C1 segment of cervical spinal cord (tissue), 14 donors: ENCODE data around the gene NARF.
A peak's percentile ranks its signal among the peaks of the same experiment; 100 is the strongest.
"Not testable (repeated sequence)": the region's sequence is repeated elsewhere in the genome, so short reads cannot be mapped to it uniquely, and the experiment has no call there.

Source experiments
- DNase-seq, 14 donors: peaks; one replicate each; lab custom pipeline; 2025; lab: John Stamatoyannopoulos, UW

Gene NARF

DNA sequence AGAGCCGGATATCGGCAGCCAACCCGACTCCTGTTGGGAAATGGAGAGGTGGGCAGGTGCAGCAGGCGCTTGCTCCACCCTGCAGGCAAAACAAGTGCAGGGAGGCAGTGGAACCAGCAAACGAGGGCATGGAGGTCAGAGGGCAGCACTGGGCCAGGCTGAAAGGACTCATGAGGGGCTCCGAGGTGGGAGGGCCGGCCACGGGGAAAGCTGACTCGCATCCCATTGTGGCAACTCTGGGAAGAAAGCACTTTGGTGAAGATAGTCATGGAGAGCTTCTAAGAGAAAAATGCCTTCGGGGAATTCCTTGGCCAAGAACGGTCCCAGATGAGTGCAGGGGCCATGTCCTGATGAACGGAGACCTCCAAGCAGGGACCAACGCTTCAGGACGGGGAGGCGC is 12.4 kb upstream of the NARF start:
- no peak for DNase-seq

DNA sequence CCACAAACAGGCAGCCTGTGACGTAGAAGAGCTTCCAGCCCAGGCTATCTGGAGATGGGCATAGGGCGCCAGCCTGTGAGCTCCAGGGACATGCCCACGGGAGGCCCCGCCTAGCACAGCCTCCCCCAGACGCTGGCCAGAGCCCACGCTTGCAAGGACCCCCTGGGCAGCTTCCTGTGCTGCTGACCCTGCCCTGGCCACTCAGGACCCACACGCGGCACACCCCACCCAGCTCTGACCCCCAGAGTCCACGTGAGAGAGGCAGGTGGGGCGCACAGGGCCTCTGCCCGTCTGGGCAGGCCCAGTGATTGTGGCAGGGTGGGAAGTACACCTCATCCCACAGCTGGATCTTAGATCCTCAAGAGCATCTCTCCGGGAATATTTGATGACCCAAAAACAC is 11.9 kb upstream of the NARF start:
- no peak for DNase-seq

DNA sequence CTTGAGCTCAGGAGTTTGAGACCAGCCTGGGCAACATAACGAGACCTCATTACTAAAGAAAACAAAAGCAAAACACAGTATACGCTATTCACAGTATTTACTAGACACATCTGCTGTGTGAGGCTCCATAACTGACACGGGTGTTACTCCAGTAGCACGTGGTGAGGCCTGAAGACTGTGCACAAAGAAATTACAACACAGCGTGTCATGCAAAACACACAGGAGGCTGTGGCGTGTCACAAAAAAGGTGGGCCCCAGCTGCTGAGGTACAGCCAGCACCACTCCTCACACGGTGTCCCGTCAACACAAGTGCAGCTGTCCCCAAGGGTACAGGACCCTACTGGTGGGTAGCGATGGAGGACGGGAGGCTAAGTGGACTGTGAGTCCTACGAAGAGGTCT is 10.7 kb upstream of the NARF start:
- DNase-seq, result no peak

DNA sequence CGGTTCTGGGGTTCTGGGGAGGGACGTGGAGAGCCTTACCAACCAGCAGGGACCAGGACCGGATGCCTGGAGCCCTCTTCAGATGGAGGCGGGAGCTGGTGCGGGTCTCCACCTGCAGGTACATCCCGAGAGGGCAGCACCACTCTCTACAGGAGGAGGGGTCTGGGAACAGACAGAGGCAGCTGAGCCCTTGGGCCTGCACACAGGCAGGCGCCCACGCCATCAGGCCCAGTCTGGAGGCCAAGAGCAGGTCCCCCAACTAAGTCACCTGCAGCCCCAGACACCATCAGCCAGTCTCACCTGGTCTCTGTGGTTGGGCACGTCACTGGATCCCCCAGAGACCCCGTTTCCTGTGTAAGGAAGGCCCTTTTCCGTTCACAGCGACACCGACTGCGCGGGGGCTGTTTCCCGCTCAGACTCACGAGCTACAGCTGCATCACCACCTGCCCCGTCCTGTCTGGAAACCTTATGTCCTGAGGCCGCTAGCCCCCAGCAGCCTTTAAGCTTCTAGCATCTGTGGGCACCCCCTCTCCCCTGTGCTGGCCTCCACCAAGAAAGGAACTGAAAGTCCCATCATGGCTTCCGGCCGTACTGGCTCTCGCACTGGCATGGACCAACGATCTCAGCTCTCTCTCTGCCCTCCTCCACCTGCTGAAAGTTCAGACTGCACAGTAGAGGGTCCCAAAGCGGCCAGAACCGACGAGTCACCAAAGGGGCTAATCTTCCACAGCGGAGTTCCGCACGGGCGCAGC is 9.2 kb upstream of the NARF start:
- peak in 1 of 14 donors; percentile 17 for DNase-seq

DNA sequence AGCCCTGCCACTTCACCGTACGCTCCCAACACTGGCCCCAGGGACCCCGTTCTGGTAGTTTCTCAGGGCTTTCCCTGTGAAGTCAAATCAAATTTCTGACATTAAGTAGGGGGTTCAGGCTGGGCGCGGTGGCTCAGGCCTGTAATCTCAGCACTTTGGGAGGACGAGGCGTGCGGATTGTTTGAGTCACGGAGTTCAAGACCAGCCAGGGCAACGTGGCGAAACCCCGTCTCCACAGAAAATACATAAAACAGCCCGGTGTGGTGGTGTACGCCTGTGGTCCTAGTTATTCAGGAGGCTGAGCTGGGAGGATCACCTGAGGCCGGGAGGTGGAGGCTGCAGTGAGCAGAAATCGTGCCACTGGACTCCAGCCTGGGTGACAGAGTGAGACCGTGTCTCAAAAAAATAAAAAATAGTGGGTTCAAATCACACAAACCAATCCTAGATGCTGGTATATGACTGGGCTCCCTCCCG is 8.6 kb upstream of the NARF start:
- no peak for DNase-seq

DNA sequence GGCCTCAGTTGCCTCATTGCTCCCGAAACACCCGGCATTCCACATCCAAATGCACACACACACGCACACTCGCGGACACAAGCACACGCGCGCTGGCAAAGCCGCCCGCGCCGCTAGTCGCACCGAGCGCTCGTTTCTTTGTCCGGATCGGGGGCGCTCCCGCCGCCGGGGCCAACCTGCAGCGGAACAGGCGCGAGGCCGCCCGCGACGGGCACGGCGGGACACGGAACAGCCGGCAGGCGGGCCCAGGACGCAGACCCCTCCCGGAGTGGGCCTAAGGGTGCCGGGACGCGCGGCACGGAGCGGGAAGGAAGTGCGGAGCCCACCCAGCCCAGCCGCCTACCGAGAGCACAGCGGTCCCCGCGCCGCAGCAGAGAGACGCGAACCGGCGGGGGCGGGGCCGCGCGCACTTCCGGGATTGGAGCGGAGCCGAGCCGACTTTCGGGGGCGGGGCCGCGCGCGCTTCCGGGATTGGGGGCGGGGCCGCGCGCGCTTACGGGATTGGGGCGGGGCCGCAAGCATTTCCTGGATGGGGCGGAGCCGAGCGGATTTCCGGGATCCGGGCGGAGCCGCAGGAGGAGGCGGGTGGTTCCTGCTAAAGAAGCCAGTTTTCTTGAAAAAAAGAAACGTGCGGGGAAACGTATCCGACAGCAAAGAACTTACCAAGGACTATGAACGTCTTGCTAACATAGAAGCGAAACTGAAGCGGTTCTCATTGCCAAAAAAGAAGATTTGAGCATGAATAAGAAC is 8.0 kb upstream of the NARF start, which contains the start of gene CYBC1:
Gene CYBC1 (minus strand): TSS at position 396 of the 750 bp plus-strand sequence. CDS start 1,498 bp downstream, outside the sequence.
- DNase-seq, result peak in 13 of 14 donors; percentile 42 to 95 (median 87)

DNA sequence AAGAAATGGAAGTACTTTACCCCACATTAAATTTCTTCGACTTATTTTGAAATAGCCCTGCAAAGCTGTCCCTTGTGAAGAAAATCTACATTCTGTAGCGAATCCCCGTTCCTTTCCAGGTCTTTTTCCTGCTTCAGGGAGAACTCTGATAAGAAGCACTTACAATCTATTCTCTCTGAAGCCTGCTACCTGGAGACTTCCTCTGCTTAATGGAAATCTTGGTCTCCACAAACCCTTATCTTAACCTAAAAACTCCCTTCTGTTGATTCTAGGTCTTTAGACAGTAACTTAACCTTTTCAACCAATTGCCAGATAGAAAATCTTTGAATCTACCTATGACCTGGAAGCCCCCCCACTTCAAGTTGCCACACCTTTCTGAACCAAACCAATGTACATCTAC is 6.4 kb upstream of the NARF start:
- DNase-seq, result no peak

DNA sequence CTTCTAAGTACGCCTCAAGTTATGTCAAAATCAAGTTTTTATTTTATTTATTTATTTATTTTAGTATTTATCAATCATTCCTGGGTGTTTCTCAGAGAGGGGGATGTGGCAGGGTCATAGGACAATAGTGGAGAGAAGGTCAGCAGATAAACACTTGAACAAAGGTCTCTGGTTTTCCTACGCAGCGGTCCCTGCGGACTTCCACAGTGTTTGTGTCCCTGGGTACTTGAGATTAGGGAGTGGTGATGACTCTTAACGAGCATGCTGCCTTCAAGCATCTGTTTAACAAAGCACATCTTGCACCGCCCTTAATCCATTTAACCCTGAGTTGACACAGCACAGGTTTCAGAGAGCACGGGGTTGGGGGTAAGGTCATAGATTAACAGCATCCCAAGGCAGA is 5.4 kb upstream of the NARF start:
- DNase-seq, result not testable (repeated sequence)

DNA sequence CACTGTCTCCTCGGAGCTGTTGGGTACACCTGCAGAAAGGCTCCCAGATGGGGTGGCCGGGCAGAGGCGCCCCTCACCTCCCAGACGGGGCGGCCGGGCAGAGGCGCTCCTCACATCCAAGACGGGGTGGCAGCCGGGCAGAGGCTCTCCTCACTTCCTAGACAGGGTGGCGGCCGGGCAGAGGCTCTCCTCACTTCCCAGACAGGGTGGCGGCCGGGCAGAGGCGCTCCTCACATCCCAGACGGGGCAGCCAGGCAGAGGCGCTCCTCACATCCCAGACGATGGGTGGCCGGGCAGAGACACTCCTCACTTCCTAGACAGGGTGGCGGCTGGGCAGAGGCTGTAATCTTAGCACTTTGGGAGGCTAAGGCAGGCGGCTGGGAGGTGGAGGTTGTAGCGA is 4.8 kb upstream of the NARF start:
- DNase-seq, result not testable (repeated sequence)

DNA sequence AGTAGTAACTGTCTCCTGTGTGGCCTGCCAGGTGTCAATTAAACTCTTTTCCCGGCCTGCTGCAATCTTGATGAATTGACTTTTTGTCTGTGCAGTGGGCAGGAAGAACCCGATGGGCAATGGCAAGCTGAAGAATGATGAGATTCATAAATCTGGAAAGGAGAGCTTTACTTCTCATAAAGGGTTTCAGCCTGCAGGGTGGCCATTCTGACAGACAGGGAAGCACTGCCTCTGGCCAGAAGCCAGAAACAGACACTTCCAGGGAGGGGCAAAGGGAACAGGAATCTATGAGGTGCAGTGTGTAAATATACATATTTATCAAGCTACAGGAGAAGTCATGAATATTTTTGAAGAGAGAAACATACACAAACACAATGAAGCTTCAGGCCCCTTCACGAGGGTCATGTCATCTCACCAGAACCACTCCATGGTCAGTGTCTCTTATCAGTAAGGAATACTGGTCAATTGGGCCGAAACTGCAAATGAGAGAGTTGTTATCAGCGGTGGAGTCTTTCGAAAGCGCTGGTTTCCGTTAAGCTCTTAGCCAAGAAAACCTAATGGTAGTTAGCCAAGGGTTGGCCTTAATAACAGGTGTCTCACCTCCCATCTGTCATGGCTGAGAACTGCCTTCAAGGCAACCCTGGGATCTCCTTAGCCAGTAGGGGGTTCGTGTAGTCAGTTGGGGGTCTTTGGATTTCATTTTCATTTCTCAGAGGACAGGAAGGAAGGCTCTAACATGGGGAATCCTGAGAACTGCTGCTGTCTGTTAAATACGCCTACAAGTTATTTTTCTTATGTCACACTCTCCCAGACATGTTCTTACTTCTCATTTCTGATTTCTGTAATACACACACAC is 1.2 kb upstream of the NARF start:
- DNase-seq, result peak in 1 of 14 donors; percentile 11

DNA sequence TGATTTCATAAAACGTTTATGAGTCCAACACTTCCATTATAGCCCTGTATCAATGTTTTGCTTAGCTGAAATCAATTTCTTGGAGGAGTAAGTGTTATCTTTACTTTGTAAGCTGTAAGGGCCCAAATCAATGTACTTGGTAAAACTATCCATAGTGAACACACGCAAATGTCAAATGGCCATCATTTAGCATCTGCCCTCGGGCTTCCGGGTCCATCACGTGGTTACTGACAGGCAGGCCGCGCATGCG is 687 bp upstream of the NARF start:
- DNase-seq, result no peak

DNA sequence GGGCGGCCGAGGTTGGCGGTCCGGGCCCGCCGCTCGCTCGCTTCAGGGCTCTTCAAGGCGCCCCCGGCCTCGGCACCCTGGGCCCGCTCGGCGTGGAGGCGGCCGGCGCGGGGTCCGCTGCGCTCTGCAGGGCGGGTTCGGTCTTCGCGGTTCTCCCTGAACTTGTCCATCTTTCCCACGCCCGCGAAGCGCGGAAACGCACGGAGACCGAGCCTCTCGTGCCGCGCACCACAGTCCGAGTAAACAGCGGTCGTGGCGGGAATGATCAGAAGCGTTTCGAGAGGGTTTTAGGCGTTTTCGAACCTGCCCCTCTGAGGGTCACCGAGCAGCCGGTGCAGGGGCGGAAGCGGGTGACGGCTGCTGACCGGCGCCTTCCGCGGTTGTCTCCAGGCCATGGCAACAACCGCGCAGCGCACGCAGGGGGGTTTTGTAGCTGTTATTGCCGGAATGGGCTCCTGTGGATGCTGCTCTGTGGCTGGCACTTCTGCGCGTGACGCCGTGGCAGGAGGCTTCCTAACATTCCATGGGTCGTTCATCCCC is 414 bp downstream of the NARF start:
- peak in 1 of 14 donors; percentile 24 for DNase-seq

DNA sequence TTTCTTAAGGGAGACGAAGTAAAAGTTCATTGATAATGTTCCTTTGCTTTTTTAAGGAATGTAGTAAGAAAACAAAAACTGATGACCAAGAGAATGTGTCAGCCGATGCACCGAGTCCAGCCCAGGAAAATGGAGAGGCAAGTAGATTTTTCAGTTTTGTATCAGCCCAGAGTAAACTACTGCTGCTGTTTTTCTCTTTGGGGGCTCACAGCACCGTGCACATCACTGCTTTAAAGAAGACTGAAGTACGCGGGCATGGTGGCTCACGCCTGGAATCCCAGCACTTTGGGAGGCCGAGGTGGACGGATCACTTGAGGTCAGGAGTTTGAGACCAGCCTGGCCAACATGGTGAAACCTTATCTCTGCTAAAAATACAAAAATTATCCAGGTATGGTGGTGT is 1.4 kb downstream of the NARF start:
- not testable (repeated sequence) for DNase-seq

DNA sequence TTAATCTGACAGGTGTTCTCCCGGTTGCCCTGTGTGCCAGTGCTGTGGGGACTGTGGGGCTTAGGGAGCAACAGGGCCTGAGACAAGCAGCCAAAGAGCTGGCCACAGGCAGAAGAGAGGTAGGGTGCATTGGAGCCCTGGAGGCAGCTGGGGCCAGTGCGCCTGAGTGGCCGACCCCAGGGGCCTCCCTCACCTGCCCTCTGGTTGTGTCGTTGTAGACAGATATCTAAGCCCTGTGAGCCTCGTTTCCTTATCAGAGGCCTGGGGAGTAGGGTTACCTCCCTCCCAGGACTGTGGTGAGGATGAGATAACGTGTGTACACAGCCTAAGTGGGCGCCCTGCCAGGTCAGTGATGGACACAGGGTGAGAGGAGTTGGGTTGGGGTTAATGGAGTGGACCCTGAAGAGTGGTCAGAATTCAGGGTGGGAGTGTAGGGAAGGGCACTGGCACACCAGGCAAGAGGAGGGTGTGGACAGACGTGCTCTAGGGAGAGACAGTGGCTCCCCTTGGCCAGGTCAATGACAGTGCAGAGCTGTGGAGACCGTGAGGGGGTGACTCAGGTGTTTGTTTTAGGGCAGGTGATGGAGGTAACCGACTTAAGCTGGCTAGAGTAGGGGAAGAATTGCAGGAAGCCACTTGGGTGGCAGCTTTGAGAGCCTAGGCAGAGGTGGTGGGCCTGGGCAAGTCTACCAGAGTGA is 3.4 kb downstream of the NARF start:
- DNase-seq, result no peak

DNA sequence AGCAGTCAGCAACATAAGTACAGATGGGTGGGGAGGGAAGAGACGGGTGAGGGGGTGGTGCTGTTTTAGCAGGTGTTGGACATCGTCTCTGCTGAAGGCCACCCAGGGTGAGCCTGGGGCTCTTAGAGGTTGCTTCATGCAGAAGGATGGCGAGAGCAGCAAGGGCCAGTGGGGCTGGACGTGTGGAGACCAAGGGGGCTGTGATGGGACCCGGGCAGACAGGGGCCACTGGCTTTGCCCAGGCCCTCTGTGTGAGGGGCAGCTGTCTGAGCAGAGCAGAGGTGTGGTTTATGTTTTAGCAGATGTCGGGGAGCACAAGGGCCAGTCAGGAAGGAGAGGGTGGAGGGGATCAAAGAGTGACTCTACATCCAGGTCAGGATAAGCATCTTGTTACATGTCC is 4.8 kb downstream of the NARF start:
- no peak for DNase-seq

DNA sequence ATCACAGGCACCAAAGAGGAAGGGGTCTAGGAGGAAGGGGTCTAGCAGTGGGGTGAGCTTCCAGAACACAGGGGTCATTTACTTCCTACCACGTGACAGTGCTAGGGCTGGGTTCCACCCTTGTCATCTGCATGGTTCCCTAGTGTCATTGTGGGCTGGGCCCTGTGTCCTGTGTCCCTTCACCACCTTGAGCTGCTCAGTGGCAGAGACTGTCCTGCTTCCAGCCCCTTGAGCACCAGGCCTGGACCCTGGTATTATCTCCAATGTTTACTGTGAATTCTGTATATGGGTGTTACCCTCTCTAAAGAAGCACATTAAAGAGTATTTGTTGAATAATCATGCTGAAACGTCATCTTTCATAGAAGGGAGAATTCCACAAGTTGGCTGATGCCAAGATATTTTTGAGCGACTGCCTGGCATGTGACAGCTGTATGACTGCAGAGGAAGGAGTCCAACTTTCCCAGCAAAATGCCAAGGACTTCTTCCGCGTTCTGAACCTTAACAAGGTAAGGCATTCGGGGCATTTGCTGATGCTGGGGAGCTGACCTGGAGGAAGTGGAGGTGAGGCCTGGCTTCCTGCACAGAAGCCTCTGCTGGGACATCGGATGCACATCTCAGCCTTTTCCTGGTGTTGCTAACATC is 5.5 kb downstream of the NARF start:
- no peak for DNase-seq

DNA sequence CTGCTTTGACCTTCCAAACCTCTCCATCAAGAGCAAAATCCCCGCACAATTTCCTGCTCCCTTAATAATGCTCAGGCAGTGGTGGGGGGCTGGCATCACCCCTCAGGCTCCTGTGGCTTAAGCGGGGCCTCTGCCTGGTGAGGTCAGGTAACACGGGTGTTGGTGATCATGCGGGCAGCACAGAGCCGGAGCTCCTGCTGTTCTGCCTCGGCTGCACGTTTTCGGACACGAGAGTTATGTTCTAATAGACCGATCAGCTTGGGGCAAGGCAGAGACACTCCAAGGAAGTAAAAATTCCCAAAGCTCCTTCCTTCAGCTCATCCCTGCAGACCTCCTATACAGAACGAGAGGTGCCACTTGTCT is 6.0 kb downstream of the NARF start:
- DNase-seq, result no peak

DNA sequence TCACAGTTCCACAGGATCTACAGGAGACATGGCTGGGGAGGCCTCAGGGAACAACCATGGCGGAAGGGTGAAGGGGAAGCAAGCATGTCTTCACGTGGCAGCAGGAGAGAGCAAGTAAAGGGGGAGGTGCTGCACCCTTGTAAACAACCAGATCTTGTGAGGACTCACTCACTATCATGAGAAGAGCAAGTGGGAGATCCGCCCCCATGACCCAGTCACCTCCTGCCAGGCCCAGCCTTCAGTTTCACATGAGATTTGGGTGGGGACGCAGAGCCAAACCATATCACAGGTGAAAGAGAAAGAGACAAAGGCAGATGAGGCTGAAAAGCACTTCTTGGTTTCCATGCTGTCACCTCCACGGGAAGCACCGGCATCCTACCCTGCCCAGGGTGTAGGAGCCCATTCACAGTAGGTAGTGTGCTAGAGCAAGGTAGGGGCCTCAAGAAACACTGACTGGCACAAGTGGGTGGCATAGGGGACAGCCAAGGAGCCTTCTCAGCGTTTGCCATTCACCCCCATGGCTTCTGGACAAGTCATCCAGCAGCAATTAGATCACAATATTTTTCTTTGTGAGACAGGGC is 6.6 kb downstream of the NARF start:
- DNase-seq, result no peak

DNA sequence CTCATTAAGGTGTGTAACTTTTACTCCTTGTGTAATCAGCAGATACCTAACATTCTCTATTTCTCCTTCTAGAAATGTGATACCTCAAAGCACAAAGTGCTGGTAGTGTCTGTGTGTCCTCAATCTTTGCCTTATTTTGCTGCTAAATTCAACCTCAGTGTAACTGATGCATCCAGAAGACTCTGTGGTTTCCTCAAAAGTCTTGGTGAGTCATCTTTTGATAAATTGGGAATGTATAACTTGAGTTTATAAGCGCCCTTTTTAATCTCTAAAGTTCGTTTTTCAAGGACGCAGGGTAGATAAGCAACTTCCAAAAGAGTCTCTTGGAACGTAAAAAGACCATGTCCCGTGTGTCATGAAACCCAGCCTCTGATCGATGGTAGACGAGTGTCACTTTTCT is 10.2 kb downstream of the NARF start:
- no peak for DNase-seq

DNA sequence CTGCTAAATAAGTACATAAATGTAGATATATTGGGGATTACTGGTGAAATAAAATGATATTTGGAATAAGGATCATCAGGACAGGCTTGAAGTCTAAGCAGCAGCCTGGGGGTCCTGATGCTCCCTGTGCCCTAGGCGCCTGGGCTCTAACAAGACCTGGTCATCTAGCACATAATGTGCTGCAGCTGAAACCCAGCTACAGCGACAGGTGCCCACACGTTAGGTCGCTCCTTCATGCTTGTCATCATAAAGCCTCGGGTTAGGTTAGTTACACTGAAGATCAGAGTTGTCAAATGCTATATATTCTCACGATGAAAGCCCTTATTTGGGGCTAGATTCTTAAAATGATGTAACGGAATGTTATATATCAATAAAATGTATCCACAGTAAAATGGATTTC is 11.5 kb downstream of the NARF start:
- no peak for DNase-seq
